ENCODE results near the gene ZC3H10. TPM values are rescaled to one million over a fixed set of nuclear protein-coding genes. Genes with fewer than 3 reads are reported as not detected.

Gene ZC3H10
- total and polyA plus RNA-seq, 2 experiments from 2014 or later, result 2.7 to 5.4 TPM

DNA sequence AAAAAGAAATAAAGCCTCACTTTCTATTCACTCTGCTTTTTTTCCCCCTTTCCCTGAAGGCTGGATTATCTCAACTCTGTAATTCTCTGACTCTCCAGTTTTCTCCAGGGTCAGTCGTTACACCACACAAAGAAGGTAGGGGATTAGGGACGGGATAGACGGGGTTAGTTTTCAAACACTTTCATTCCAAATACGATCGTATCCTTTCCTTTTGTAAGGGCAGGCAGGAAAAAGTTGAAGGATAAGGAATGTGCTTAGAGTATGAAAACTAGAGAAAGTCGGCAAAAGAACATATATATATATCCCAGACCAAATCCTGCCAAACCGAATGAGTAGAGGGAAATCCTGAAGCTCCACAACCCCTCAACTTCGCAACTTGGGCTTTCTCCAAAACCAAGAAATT is 9.4 kb downstream of the ZC3H10 start:
- peaks cover 30% of the 10 kb centered on the region for H3K4me1 Mint-ChIP-seq
- no peaks in the 10 kb centered on the region for H3K27me3 ChIP-seq (ENCODE audit: insufficient read depth)
- peak overlapping the region; percentile 98 for H3K4me3 Mint-ChIP-seq
- peak overlapping the region; percentile 93 for H3K27ac Mint-ChIP-seq
- peaks cover 4% of the 10 kb centered on the region; the same call in 1 of the 2 replicates for H3F3A ChIP-seq (replicated peaks; ENCODE audit: low read depth)
- H3K27ac ChIP-seq (ENCODE audit: low read depth), result peak overlapping the region; percentile 60
- peaks cover 17% of the 10 kb centered on the region for H3K4me1 ChIP-seq (ENCODE audit: insufficient read depth)
- peak overlapping the region; percentile 44 for H3K4me3 ChIP-seq
- TF ChIP-seq EZH2 (IDR thresholded peaks at IDR 0.05; ENCODE audit: low read depth, unreplicated experiment), result no peak
- 0 out of 2 replicates have a peak, but pooled peaks have one; percentile 17 for TF ChIP-seq ZNF331 (CRISPR knock-in tag; IDR thresholded peaks at IDR 0.05; ENCODE audit: low read depth)
- DNase-seq (ENCODE audit: low spot score), result no peak
- no peak overlapping the region for H2AFZ ChIP-seq
- no peak for ATAC-seq
- peak overlapping the region; percentile 72 for H3K4me2 ChIP-seq
- peaks cover 29% of the 10 kb centered on the region for H3K36me3 Mint-ChIP-seq (ENCODE audit: low read depth)
- peaks cover 21% of the 10 kb centered on the region for H3K79me2 ChIP-seq (replicated peaks; ENCODE audit: insufficient read depth)
- peaks cover 13% of the 10 kb centered on the region; the same call in 1 of the 2 replicates for H4K20me1 ChIP-seq (replicated peaks; ENCODE audit: insufficient read depth)
- no peaks in the 10 kb centered on the region for H3K9me3 Mint-ChIP-seq
- peaks cover 13% of the 10 kb centered on the region for H3K36me3 ChIP-seq (ENCODE audit: insufficient read depth)
- H3K9me2 ChIP-seq (ENCODE audit: insufficient read depth), result no peaks in the 10 kb centered on the region
- H3K27me3 Mint-ChIP-seq (ENCODE audit: insufficient read depth, low read depth, poor library complexity), result peaks cover 3% of the 10 kb centered on the region

DNA sequence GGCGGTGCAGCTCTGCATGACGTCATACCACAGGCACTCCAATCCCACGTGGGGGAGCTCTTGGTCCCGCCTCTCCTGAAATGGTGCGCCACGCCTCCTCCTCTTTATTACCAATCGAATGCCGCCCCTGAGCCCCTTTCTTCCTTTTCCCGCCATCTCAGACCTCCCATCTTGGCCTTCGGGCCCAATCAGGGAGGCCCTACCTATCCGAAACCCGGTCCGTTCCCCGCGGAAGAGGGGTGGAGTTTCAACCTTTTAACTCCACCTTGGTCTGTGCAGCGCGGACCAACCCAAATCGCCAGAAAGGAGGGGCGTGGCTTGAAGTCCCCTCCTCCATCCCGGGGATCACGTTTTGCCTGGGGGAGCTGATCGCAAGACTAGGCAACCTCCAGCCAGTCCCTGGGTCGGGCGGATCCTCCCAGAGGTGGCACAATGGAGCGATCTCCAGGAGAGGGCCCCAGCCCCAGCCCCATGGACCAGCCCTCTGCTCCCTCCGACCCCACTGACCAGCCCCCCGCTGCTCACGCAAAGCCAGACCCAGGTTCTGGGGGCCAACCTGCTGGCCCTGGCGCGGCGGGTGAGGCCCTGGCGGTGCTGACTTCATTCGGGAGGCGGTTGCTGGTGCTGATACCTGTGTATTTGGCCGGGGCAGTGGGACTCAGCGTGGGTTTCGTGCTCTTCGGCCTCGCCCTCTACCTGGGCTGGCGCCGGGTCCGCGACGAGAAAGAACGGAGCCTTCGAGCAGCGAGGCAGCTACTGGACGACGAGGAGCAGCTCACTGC is 10.0 kb downstream of the ZC3H10 start, which contains the start of gene ESYT1:
Gene ESYT1 (plus strand): TSS at position 380 of the 782 bp plus-strand sequence. CDS start 53 bp downstream, at position 433.
- peak; percentile 100 for DNase-seq (ENCODE audit: low spot score)
- peaks cover 33% of the 10 kb centered on the region for H3K36me3 Mint-ChIP-seq (ENCODE audit: low read depth)
- H3K4me1 Mint-ChIP-seq, result peaks cover 30% of the 10 kb centered on the region
- peaks cover 13% of the 10 kb centered on the region; the same call in 1 of the 2 replicates for H4K20me1 ChIP-seq (replicated peaks; ENCODE audit: insufficient read depth)
- H3K4me1 ChIP-seq (ENCODE audit: insufficient read depth), result peaks cover 17% of the 10 kb centered on the region
- peak within 1 kb of the TSS; percentile 89 for H3K4me2 ChIP-seq
- H3K79me2 ChIP-seq (replicated peaks; ENCODE audit: insufficient read depth), result peaks cover 21% of the 10 kb centered on the region
- peak within 1 kb of the TSS; percentile 98 for H3K4me3 Mint-ChIP-seq
- peak within 1 kb of the TSS; percentile 60 for H3K27ac ChIP-seq (ENCODE audit: low read depth)
- no peaks in the 10 kb centered on the region for H3K27me3 ChIP-seq (ENCODE audit: insufficient read depth)
- no peaks in the 10 kb centered on the region for H3K9me2 ChIP-seq (ENCODE audit: insufficient read depth)
- peaks cover 4% of the 10 kb centered on the region; the same call in 1 of the 2 replicates for H3F3A ChIP-seq (replicated peaks; ENCODE audit: low read depth)
- peaks cover 3% of the 10 kb centered on the region for H3K27me3 Mint-ChIP-seq (ENCODE audit: insufficient read depth, low read depth, poor library complexity)
- H3K27ac Mint-ChIP-seq, result peak within 1 kb of the TSS; percentile 98
- peak within 1 kb of the TSS; percentile 89 for H3K4me3 ChIP-seq
- H3K36me3 ChIP-seq (ENCODE audit: insufficient read depth), result peaks cover 13% of the 10 kb centered on the region
- no peaks in the 10 kb centered on the region for H3K9me3 Mint-ChIP-seq
- ATAC-seq, result peak; percentile 88
- TF ChIP-seq POLR2AphosphoS5 (IDR thresholded peaks at IDR 0.05; ENCODE audit: low read depth), result peak; percentile 88
- peak; percentile 96 for TF ChIP-seq CREB1 (CRISPR knock-in tag; IDR thresholded peaks at IDR 0.05; ENCODE audit: low read depth)
- TF ChIP-seq, protein P1, sequence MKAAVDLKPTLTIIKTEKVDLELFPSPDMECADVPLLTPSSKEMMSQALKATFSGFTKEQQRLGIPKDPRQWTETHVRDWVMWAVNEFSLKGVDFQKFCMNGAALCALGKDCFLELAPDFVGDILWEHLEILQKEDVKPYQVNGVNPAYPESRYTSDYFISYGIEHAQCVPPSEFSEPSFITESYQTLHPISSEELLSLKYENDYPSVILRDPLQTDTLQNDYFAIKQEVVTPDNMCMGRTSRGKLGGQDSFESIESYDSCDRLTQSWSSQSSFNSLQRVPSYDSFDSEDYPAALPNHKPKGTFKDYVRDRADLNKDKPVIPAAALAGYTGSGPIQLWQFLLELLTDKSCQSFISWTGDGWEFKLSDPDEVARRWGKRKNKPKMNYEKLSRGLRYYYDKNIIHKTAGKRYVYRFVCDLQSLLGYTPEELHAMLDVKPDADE (IDR thresholded peaks at IDR 0.05), result no peak
- no peak for TF ChIP-seq ZNF114 (CRISPR knock-in tag; IDR thresholded peaks at IDR 0.05)
- TF ChIP-seq NANOG (IDR thresholded peaks at IDR 0.05; ENCODE audit: borderline replicate concordance), result no peak
- TF ChIP-seq, protein P2, sequence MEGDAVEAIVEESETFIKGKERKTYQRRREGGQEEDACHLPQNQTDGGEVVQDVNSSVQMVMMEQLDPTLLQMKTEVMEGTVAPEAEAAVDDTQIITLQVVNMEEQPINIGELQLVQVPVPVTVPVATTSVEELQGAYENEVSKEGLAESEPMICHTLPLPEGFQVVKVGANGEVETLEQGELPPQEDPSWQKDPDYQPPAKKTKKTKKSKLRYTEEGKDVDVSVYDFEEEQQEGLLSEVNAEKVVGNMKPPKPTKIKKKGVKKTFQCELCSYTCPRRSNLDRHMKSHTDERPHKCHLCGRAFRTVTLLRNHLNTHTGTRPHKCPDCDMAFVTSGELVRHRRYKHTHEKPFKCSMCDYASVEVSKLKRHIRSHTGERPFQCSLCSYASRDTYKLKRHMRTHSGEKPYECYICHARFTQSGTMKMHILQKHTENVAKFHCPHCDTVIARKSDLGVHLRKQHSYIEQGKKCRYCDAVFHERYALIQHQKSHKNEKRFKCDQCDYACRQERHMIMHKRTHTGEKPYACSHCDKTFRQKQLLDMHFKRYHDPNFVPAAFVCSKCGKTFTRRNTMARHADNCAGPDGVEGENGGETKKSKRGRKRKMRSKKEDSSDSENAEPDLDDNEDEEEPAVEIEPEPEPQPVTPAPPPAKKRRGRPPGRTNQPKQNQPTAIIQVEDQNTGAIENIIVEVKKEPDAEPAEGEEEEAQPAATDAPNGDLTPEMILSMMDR (conservative IDR thresholded peaks at IDR 0.05; ENCODE audit: low read depth in 2 of 2), result 0 out of 4 replicates have a peak, but pooled peaks of 1 of the 2 experiments have one; percentile 6
- no peak for TF ChIP-seq EZH2phosphoT487 (IDR thresholded peaks at IDR 0.05; ENCODE audit: unreplicated experiment)
- TF ChIP-seq, protein P3, sequence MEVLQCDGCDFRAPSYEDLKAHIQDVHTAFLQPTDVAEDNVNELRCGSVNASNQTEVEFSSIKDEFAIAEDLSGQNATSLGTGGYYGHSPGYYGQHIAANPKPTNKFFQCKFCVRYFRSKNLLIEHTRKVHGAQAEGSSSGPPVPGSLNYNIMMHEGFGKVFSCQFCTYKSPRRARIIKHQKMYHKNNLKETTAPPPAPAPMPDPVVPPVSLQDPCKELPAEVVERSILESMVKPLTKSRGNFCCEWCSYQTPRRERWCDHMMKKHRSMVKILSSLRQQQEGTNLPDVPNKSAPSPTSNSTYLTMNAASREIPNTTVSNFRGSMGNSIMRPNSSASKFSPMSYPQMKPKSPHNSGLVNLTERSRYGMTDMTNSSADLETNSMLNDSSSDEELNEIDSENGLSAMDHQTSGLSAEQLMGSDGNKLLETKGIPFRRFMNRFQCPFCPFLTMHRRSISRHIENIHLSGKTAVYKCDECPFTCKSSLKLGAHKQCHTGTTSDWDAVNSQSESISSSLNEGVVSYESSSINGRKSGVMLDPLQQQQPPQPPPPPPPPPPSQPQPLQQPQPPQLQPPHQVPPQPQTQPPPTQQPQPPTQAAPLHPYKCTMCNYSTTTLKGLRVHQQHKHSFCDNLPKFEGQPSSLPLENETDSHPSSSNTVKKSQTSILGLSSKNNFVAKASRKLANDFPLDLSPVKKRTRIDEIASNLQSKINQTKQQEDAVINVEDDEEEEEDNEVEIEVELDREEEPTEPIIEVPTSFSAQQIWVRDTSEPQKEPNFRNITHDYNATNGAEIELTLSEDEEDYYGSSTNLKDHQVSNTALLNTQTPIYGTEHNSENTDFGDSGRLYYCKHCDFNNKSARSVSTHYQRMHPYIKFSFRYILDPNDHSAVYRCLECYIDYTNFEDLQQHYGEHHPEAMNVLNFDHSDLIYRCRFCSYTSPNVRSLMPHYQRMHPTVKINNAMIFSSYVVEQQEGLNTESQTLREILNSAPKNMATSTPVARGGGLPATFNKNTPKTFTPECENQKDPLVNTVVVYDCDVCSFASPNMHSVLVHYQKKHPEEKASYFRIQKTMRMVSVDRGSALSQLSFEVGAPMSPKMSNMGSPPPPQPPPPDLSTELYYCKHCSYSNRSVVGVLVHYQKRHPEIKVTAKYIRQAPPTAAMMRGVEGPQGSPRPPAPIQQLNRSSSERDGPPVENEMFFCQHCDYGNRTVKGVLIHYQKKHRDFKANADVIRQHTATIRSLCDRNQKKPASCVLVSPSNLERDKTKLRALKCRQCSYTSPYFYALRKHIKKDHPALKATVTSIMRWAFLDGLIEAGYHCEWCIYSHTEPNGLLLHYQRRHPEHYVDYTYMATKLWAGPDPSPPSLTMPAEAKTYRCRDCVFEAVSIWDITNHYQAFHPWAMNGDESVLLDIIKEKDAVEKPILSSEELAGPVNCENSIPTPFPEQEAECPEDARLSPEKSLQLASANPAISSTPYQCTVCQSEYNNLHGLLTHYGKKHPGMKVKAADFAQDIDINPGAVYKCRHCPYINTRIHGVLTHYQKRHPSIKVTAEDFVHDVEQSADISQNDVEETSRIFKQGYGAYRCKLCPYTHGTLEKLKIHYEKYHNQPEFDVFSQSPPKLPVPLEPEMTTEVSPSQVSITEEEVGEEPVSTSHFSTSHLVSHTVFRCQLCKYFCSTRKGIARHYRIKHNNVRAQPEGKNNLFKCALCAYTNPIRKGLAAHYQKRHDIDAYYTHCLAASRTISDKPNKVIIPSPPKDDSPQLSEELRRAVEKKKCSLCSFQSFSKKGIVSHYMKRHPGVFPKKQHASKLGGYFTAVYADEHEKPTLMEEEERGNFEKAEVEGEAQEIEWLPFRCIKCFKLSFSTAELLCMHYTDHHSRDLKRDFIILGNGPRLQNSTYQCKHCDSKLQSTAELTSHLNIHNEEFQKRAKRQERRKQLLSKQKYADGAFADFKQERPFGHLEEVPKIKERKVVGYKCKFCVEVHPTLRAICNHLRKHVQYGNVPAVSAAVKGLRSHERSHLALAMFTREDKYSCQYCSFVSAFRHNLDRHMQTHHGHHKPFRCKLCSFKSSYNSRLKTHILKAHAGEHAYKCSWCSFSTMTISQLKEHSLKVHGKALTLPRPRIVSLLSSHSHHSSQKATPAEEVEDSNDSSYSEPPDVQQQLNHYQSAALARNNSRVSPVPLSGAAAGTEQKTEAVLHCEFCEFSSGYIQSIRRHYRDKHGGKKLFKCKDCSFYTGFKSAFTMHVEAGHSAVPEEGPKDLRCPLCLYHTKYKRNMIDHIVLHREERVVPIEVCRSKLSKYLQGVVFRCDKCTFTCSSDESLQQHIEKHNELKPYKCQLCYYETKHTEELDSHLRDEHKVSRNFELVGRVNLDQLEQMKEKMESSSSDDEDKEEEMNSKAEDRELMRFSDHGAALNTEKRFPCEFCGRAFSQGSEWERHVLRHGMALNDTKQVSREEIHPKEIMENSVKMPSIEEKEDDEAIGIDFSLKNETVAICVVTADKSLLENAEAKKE (CRISPR knock-in tag; IDR thresholded peaks at IDR 0.05), result no peak
- H2AFZ ChIP-seq, result no peak within 1 kb of the TSS; the same call in 1 of the 2 replicates
